Neural cell (in vitro differentiated cells): ENCODE results near the gene DOK5.

Experiments
- CTCF ChIP-seq: fragments of 450-650 bp; IDR thresholded peaks from 2 replicates; pipeline ENCODE4 v1.5.1; 2014; ENCODE audit warnings: antibody characterized with exemption, mild to moderate bottlenecking, moderate library complexity; ENCODE audit not compliant: poor library complexity, severe bottlenecking
- EP300 ChIP-seq: fragments of 450-650 bp; conservative IDR thresholded peaks from 2 replicates; pipeline ENCODE4 v1.6.1; 2014; ENCODE audit warnings: antibody characterized with exemption, mild to moderate bottlenecking, moderate library complexity; ENCODE audit not compliant: poor library complexity, severe bottlenecking
- EZH2 ChIP-seq: fragments of 200-600, 300-800 bp; shearing (Covaris generic), sonication (generic); IDR thresholded peaks from 2 replicates; pipeline ENCODE4 v1.6.1; 2014; ENCODE audit warnings: antibody characterized with exemption, low read length, borderline replicate concordance, mild to moderate bottlenecking; ENCODE audit not compliant: insufficient read depth, poor library complexity, severe bottlenecking
- TAF1 ChIP-seq: IDR thresholded peaks from 2 replicates; pipeline ENCODE4 v1.6.1; 2012; ENCODE audit warnings: low read depth

GRCh38 chr20:54619682-54620081 lies 144.3 kb downstream of the DOK5 start:
- no peak for TF ChIP-seq CTCF
- no peak for TF ChIP-seq EZH2
- no peak for TF ChIP-seq TAF1
- no peak for TF ChIP-seq EP300
